ENCODE data around the gene TF. TPM values are rescaled to one million over a fixed set of nuclear protein-coding genes. Genes with fewer than 3 reads are reported as not detected.
A peak's percentile ranks its signal among the peaks of the same experiment; 100 is the strongest.

The TF gene
- total RNA-seq, 1 experiment from 2014 or later, result not detected

- no peak for DNase-seq
- Histone ChIP-seq H3K4me3 (ENCODE audit: insufficient read depth, low read depth, low read length) (no peak overlapping the region), H3K36me3 (replicated peaks; ENCODE audit: control insufficient read depth, insufficient read depth, low read length) (no peaks in the 10 kb centered on the region; the same call in 1 of the 2 replicates), H3K27me3 (ENCODE audit: control insufficient read depth, insufficient read depth, low read length) (no peaks in the 10 kb centered on the region)
Measured at GRCh38 chr3:133838296-133838789, 92.2 kb downstream of the TF start.

GRCh38 chr3:133838916-133839800 lies 93.0 kb downstream of the TF start:
- Histone ChIP-seq H3K27me3 (ENCODE audit: control insufficient read depth, insufficient read depth, low read length) (no peaks in the 10 kb centered on the region), H3K36me3 (replicated peaks; ENCODE audit: control insufficient read depth, insufficient read depth, low read length) (no peaks in the 10 kb centered on the region; the same call in 1 of the 2 replicates), H3K4me3 (ENCODE audit: insufficient read depth, low read depth, low read length) (no peak overlapping the region)
- DNase-seq, result no peak

- Histone ChIP-seq H3K27me3 (ENCODE audit: control insufficient read depth, insufficient read depth, low read length) (no peaks in the 10 kb centered on the region), H3K4me3 (ENCODE audit: insufficient read depth, low read depth, low read length) (no peak overlapping the region), H3K36me3 (replicated peaks; ENCODE audit: control insufficient read depth, insufficient read depth, low read length) (no peaks in the 10 kb centered on the region; the same call in 1 of the 2 replicates)
- peak; percentile 31 for DNase-seq
Measured at GRCh38 chr3:133840055-133840737, 94.0 kb downstream of the TF start.

- Histone ChIP-seq H3K4me3 (ENCODE audit: insufficient read depth, low read depth, low read length) (no peak overlapping the region), H3K36me3 (replicated peaks; ENCODE audit: control insufficient read depth, insufficient read depth, low read length) (no peaks in the 10 kb centered on the region; the same call in 1 of the 2 replicates), H3K27me3 (ENCODE audit: control insufficient read depth, insufficient read depth, low read length) (no peaks in the 10 kb centered on the region)
- DNase-seq, result no peak
Measured at GRCh38 chr3:133840767-133841166, 94.6 kb downstream of the TF start.

GRCh38 chr3:133841196-133841595 lies 95.0 kb downstream of the TF start:
- Histone ChIP-seq H3K36me3 (replicated peaks; ENCODE audit: control insufficient read depth, insufficient read depth, low read length) (no peaks in the 10 kb centered on the region; the same call in 1 of the 2 replicates), H3K27me3 (ENCODE audit: control insufficient read depth, insufficient read depth, low read length) (no peaks in the 10 kb centered on the region), H3K4me3 (ENCODE audit: insufficient read depth, low read depth, low read length) (no peak overlapping the region)
- DNase-seq, result no peak

GRCh38 chr3:133842158-133842557 lies 96.0 kb downstream of the TF start:
- no peaks in the 10 kb centered on the region; the same call in 1 of the 2 replicates for H3K36me3 ChIP-seq (replicated peaks; ENCODE audit: control insufficient read depth, insufficient read depth, low read length)
- no peak for DNase-seq
- no peak overlapping the region for H3K4me3 ChIP-seq (ENCODE audit: insufficient read depth, low read depth, low read length)
- H3K27me3 ChIP-seq (ENCODE audit: control insufficient read depth, insufficient read depth, low read length), result no peaks in the 10 kb centered on the region

GRCh38 chr3:133843634-133844033 lies 97.4 kb downstream of the TF start:
- H3K4me3 ChIP-seq (ENCODE audit: insufficient read depth, low read depth, low read length), result no peak overlapping the region
- H3K27me3 ChIP-seq (ENCODE audit: control insufficient read depth, insufficient read depth, low read length), result no peaks in the 10 kb centered on the region
- H3K36me3 ChIP-seq (replicated peaks; ENCODE audit: control insufficient read depth, insufficient read depth, low read length), result no peaks in the 10 kb centered on the region; the same call in 1 of the 2 replicates
- DNase-seq, result no peak

- Histone ChIP-seq H3K36me3 (replicated peaks; ENCODE audit: control insufficient read depth, insufficient read depth, low read length) (no peaks in the 10 kb centered on the region), H3K4me3 (ENCODE audit: insufficient read depth, low read depth, low read length) (no peak overlapping the region), H3K27me3 (ENCODE audit: control insufficient read depth, insufficient read depth, low read length) (no peaks in the 10 kb centered on the region)
- DNase-seq, result no peak
Measured at GRCh38 chr3:133845127-133845526, 98.9 kb downstream of the TF start.

Other genes with a start within 250 kb of the TF start
- 89.7 and 129 TPM in 2 replicates for gene CDV3, start 172.7 kb upstream of the TF start, total RNA-seq (2014; rRNA removed; shearing (Covaris generic))
- gene TOPBP1, start 84.5 kb upstream of the TF start, total RNA-seq (2014; rRNA removed; shearing (Covaris generic)), result 36.3 and 44.3 TPM in 2 replicates
- gene SRPRB, start 59.4 kb downstream of the TF start, total RNA-seq (2014; rRNA removed; shearing (Covaris generic)), result 26.5 and 27.7 TPM in 2 replicates
- 1.2 and 2.4 TPM in 2 replicates for gene RAB6B, start 149.5 kb downstream of the TF start, total RNA-seq (2014; rRNA removed; shearing (Covaris generic))